HG03135 (cell line): ENCODE measurements around the gene TMEM170B.

Experiments used
- ATAC-seq: cut with Tn5 transposase; IDR thresholded peaks from one replicate; pipeline ENCODE4 v1.9.1; 2021; ENCODE audit warnings: mild to moderate bottlenecking, moderate library complexity; ENCODE audit not compliant: unreplicated experiment

The TMEM170B gene

GRCh38 chr6:11580686-11581405 lies 43.3 kb downstream of the TMEM170B start:
- no peak for ATAC-seq

DNA sequence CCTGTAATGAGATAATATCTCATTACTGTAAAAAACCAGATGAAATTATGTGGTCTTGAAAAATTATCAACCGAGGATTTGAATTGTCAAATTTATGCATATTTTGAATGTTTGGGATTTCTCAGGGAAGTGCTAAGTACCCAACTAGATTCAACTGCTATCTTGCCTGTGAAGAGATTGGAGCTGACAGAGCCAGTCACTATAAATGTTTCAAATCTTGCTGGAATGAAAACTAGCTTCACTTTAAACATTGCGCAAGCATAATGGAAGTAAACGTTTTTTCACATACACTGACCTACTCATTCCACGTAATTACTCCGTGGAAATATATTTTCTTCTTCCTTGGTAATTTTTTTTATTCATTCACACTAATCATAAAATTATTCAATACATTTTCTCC lies 46.7 kb downstream of the TMEM170B start:
- no peak for ATAC-seq

GRCh38 chr6:11585426-11586016 lies 48.0 kb downstream of the TMEM170B start:
- ATAC-seq: no peak

DNA sequence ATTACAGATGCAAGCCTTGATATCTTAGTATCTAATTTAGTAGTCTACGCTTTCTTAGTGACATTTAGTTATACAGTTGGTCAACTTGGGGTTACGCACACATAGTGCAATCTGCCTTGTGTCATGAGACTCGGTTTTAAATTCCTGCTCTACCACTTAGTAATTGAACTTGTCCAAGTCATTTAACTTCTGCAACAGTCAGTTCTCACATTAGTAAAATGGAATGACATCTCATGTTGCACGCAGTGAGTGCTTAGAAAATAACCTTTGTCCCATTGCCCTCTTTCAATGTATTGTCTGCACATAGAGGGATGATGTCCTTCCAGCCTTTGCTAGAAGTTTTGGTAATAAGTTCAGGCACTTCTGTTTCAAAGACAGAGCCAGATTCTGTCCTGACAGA lies 48.6 kb downstream of the TMEM170B start:
- no peak for ATAC-seq

DNA sequence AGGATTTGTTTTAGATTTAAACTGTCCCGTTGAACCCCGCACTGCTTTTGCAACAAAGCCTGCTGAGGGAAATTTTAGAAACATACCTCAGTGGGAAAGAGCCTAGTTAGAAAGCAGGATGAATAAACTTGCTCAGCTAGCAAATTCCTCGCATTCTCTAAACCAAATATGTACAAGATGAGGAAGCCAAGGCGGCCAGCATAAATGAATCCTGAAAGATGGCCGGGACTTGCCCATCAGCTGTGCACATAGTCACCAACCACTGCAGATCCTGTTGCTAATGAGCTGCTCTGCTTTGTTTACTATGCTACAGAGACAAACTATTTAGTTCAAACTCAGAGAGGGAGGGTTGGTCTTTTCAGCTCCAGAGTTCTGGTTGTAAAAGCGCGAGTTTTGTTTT lies 49.0 kb downstream of the TMEM170B start:
- no peak for ATAC-seq

DNA sequence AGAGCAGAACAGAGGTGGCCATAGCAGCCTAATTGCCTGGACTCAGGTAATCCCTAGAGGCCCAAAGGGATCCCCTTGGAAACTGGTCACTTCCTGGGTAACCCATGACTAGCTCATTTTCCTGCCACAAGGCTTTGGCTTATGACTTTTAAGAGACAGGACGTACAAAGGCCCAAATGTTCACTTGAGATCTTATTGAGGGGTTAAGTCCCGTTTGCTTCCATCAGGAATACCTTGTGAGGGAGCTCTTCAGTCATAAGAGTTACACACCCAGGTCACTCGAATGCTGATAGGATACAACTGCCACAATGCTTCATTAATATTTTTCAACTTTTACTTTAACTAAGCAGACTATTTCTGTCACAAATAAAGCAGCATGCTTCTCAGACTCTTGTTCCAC lies 51.7 kb downstream of the TMEM170B start:
- no peak for ATAC-seq

- no peak for ATAC-seq
These were observed 54.9 kb downstream of the TMEM170B start for GRCh38 chr6:11592294-11592906.

- ATAC-seq: no peak
These were observed 55.5 kb downstream of the TMEM170B start for GRCh38 chr6:11593096-11593495.

- no peak for ATAC-seq
These were observed 58.4 kb downstream of the TMEM170B start for GRCh38 chr6:11595903-11596302.

DNA sequence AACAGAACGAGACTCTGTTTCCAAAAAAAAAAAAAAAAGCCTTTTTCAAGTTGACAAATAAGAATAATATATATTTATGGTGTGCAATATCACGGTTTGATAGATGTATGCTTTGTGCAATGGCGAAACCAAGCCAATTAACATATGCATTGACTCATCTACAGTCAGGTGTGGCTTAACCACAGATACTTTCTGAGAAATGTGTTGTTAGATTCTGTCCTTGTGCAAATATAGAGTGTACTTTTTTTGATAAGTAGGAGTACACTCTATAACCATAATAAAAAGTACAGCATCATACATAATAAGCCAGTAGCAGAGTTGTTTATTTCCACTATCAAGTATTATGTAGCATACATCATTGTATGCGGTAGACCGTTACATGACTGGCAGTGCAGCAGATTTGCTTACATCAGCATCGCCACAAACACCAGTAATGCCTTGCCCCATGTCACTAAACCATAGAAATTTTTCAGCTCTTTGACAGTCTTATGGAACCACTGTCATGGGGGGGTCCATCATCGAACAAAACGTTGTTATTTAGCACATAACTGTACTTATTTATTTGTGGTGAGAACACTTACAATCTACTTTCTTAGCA lies 59.2 kb downstream of the TMEM170B start:
- no peak for ATAC-seq

GRCh38 chr6:11598687-11599086 lies 61.1 kb downstream of the TMEM170B start:
- no peak for ATAC-seq

DNA sequence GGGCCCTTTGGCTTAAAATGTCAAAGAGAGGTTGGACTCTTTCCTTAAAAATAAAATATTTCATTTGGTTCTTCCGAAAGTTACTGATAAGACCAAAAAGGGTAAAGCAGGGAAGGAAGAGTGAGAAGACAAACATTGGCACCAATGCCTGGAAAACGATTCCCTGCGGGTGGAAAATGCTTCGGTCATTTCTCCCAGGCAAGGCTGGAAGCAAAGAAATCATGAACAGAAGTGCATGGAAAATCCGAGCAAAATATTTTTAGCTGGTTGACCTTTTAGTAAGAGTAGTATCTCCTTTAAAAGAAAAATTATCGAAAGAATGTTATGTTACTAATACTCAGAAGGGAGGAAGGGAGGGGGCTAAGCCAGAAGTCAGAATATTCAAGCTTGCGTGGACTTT lies 62.7 kb downstream of the TMEM170B start:
- ATAC-seq: no peak

GRCh38 chr6:11601776-11602605 lies 64.4 kb downstream of the TMEM170B start:
- ATAC-seq: no peak

- ATAC-seq: no peak
These were observed 66.7 kb downstream of the TMEM170B start for GRCh38 chr6:11604215-11604614.

DNA sequence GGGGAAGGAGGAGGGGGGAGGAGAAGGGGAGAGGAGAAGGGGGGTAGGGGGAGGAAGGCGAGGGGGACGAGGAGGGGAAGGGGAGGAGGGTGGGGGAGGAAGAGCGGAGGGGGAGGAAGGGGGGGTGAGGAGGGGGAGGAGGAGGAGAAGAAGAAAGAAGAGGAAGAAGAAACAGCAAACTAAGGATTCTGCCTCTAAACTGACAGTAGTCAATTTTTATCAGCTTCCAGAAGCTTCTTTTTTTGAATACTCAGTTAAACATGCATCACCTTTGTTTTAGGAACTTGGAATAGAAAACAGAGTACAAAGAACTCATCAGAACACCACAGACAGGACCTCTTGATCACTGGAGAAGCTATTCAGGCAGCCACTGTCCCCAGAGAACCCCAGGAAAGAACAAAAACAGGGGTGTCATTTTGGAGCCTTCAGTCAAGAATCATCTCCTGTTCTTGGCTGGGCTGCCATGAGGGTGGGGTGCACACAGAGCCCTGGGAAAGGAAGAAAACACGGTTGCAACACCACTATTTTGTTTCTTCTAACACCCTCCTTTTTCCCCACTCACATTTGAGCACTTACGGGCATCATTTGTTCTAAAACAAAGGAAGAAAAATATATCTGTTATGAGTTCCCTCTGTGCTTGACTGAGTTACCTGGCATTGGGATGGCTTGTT lies 67.4 kb downstream of the TMEM170B start:
- no peak for ATAC-seq

- ATAC-seq: no peak
These were observed 68.0 kb downstream of the TMEM170B start for GRCh38 chr6:11605507-11605905.

- no peak for ATAC-seq
These were observed 68.8 kb downstream of the TMEM170B start for GRCh38 chr6:11606332-11606731.

GRCh38 chr6:11607383-11607782 lies 69.8 kb downstream of the TMEM170B start:
- no peak for ATAC-seq

DNA sequence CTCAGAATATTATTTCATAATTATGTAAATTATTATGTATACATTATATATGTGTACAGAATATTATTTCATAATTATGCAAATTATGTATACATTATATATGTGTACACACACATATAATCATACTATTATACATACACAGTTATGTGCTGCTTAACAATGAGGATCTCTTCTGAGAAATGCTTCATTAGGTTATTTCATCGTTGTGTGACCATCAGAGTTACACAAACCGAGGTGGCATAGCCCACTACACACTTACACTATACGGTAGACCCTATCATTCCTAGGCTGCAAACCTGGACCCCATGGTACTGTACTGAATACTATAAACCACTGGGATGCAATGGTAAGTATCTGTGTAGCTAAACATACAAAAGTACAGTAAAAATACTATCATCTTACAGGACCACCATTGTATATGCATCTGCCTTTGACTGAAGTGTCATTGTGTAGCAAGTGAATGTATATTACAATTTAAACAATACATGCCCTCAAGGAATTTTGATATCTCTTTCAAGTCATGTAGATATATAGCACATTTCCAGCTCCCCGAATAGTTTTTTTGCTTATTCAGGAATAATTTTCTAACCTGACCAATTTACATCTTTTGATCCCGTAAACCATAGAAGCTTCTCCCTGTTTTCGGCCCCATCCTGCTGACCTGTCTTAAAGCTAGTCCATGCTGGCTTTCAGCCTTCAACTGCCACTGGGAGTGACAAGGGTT lies 71.2 kb downstream of the TMEM170B start:
- ATAC-seq: no peak
